B cell (primary cell): Measurements from ENCODE around the gene FXYD4. TPM values are rescaled to one million over a fixed set of nuclear protein-coding genes. Genes with fewer than 3 reads are reported as not detected.
A peak's percentile ranks its signal among the peaks of the same experiment; 100 is the strongest.

Experiments used
- ATAC-seq: fragments of 200-7000 bp; cut with Tn5 transposase; one replicate; pipeline ENCODE4 v1.10.0; 2021; ENCODE audit warnings: low read depth, mild to moderate bottlenecking, moderate number of reproducible peaks, moderate library complexity
- CTCF ChIA-PET: fragments of 350-600 bp; sonication (Branson Sonifier 250); formaldehyde crosslinking; loops from one replicate; lab custom pipeline; 2021; ENCODE audit warnings: antibody characterized with exemption, inconsistent platforms; lab: Charles Lee
- POLR2A ChIA-PET: fragments of 350-600 bp; sonication (Branson Sonifier 250); formaldehyde crosslinking; loops from one replicate; lab custom pipeline; 2021; ENCODE audit warnings: antibody characterized with exemption; lab: Charles Lee
- DNase-seq: peaks from one replicate; pipeline ENCODE4 v3.0.0; 2013
- H2AFZ ChIP-seq: 2 replicates; pipeline ENCODE4 v1.6.1; 2012; ENCODE audit warnings: mild to moderate bottlenecking, low read depth, low read length; ENCODE audit not compliant: insufficient read depth, poor library complexity, severe bottlenecking
- H3K27ac ChIP-seq, 2 donors: 1 replicate in 1 of 2; 2 replicates in 1 of 2; pipeline ENCODE4 v1.5.1; 2012 to 2013; ENCODE audit warnings: low read length in 2 of 2, mild to moderate bottlenecking in 2 of 2, moderate library complexity in 1 of 2
- H3K27me3 ChIP-seq, 4 experiments: fragments of 200-600 bp in 1 of 4; sonication (generic) in 1 of 4; replicated peaks in 1 of 4; 1 replicate in 2 of 4; 2 replicates in 2 of 4; pipeline versions ENCODE4 v1.6.1 to v1.7.0; 2013 to 2016; ENCODE audit warnings: low read length in 3 of 4, mild to moderate bottlenecking in 2 of 4, mixed read lengths in 1 of 4, moderate library complexity in 1 of 4; ENCODE audit not compliant: insufficient read depth in 4 of 4, control insufficient read depth in 3 of 4; ENCODE audit errors: control extremely low read depth in 1 of 4
- H3K36me3 ChIP-seq, 2 experiments: replicated peaks in 1 of 2; 1 replicate in 1 of 2; 2 replicates in 1 of 2; pipeline versions ENCODE4 v1.6.1 to v1.7.1; 2013; ENCODE audit warnings: low read length in 1 of 2; ENCODE audit not compliant: insufficient read depth in 2 of 2, control insufficient read depth in 1 of 2; ENCODE audit errors: control extremely low read depth in 1 of 2, extremely low read depth in 1 of 2
- H3K4me1 ChIP-seq, 2 donors: fragments of 200-600 bp in 1 of 2; sonication (generic) in 1 of 2; 1 replicate in 1 of 2; 2 replicates in 1 of 2; pipeline versions ENCODE4 v1.5.1 to v1.6.1; 2013 to 2017; ENCODE audit warnings: low read length in 2 of 2; ENCODE audit not compliant: control insufficient read depth in 2 of 2, insufficient read depth in 2 of 2
- H3K4me2 ChIP-seq: replicated peaks from 2 replicates; pipeline ENCODE3; 2012; ENCODE audit warnings: mild to moderate bottlenecking, low read depth, low read length; ENCODE audit not compliant: poor library complexity, severe bottlenecking
- H3K4me3 ChIP-seq, 5 experiments: fragments of 200-600 bp in 1 of 5; sonication (generic) in 1 of 5; 1 replicate in 3 of 5; 2 replicates in 2 of 5; pipeline versions ENCODE4 v1.5.1 to v1.7.0; 2011 to 2016; ENCODE audit warnings: low read length in 4 of 5, mild to moderate bottlenecking in 4 of 5, low read depth in 2 of 5, control low read depth in 1 of 5, moderate library complexity in 1 of 5; ENCODE audit not compliant: insufficient read depth in 1 of 5; ENCODE audit errors: control extremely low read depth in 1 of 5, extremely low read depth in 1 of 5
- H3K79me2 ChIP-seq: fragments of 200-600 bp; sonication (generic); one replicate; pipeline ENCODE4 v1.6.0; 2016; ENCODE audit warnings: low read length; ENCODE audit not compliant: control insufficient read depth, insufficient read depth
- H3K9ac ChIP-seq: fragments of 200-600 bp; sonication (generic); 2 replicates; pipeline ENCODE4 v1.6.1; 2017; ENCODE audit warnings: mild to moderate bottlenecking, low read length, moderate library complexity
- H3K9me3 ChIP-seq, 3 donors: one replicate each; pipeline versions ENCODE4 v1.6.1 to v1.7.1; 2013; ENCODE audit warnings: low read length in 2 of 3; ENCODE audit not compliant: control insufficient read depth in 2 of 3, insufficient read depth in 1 of 3; ENCODE audit errors: control extremely low read depth in 1 of 3
- H4K20me1 ChIP-seq: 2 replicates; pipeline ENCODE4 v1.6.0; 2012; ENCODE audit warnings: mild to moderate bottlenecking, low read length; ENCODE audit not compliant: insufficient read depth, control insufficient read depth, poor library complexity, severe bottlenecking
- H3K27ac Mint-ChIP-seq: one replicate; pipeline ENCODE4 v1.8.0; 2021; ENCODE audit warnings: mixed read lengths
- H3K27me3 Mint-ChIP-seq: one replicate; pipeline ENCODE4 v1.8.0; 2021; ENCODE audit warnings: mixed read lengths
- H3K4me1 Mint-ChIP-seq: one replicate; pipeline ENCODE4 v1.8.0; 2021; ENCODE audit warnings: mixed read lengths
- H3K4me3 Mint-ChIP-seq: one replicate; pipeline ENCODE4 v1.8.0; 2021; ENCODE audit warnings: mixed read lengths
- H3K9me3 Mint-ChIP-seq: one replicate; pipeline ENCODE4 v1.8.0; 2022; ENCODE audit warnings: mixed read lengths; ENCODE audit not compliant: insufficient read depth
- CTCF ChIP-seq: fragments of 200-600 bp; IDR thresholded peaks from one replicate; pipeline ENCODE4 v1.8.0; 2022; ENCODE audit warnings: antibody characterized with exemption, mild to moderate bottlenecking
- EZH2 ChIP-seq: IDR thresholded peaks from 2 replicates; pipeline ENCODE4 v1.6.1; 2012; ENCODE audit warnings: borderline replicate concordance, low read depth, mild to moderate bottlenecking, moderate library complexity, low read length; ENCODE audit not compliant: insufficient read depth, poor library complexity, severe bottlenecking
- WGBS: methylation state at CpG from one replicate; pipeline ENCODE4 v1.1.5; 2013; ENCODE audit warnings: missing lambda C conversion rate; ENCODE audit not compliant: insufficient coverage; 5-methylcytosine and 5-hydroxymethylcytosine counted together
- intact Hi-C: fragments of 100-400 bp; cut with micrococcal nuclease; formaldehyde crosslinking; loops from one replicate; pipeline ENCODE4 v1.10.0; 2022
- polyA plus RNA-seq: library from polyadenylated mRNA; depleted of rRNA; stranded (reverse); fragments of >200 nt; gene quantifications from 2 replicates; pipeline ENCODE4 v1.2.3, GENCODE V29; 2012
- total RNA-seq, 2 donors: library from RNA; stranded (reverse); fragments of 120-200 nt in 1 of 2; gene quantifications; 1 replicate in 1 of 2; 2 replicates in 1 of 2; pipeline versions ENCODE4 v1.2.3 to v1.2.4, GENCODE V29; 2013 to 2022

Gene FXYD4
- total and polyA plus RNA-seq, 2 donors (not counting 1 experiment from before 2014, with no cell fraction given): not detected

- Mint-ChIP-seq H3K4me1 (peaks cover 27% of the 10 kb centered on the region), H3K27ac (peak overlapping the region; percentile 37), H3K27me3 (no peaks in the 10 kb centered on the region), H3K9me3 (no peaks in the 10 kb centered on the region), H3K4me3 (no peak overlapping the region)
- peaks cover 12 to 35% of the 10 kb centered on the region in 2 experiments for H3K36me3 ChIP-seq
- no peak overlapping the region for H3K9ac ChIP-seq
- no peak overlapping the region for H3K4me2 ChIP-seq
- peak overlapping the region in 1 of 2 donors; percentile 11 for H3K27ac ChIP-seq
- CTCF ChIA-PET: interaction anchor here (1.2 kb wide), 1 partner anchor 35 kb away, joined by 3 read pairs; no protein-coding TSS in a partner anchor
- peaks cover 43% of the 10 kb centered on the region for H4K20me1 ChIP-seq
- TF ChIP-seq EZH2: no peak
- TF ChIP-seq CTCF: no peak
- no peak overlapping the region for H3K4me3 ChIP-seq
- POLR2A ChIA-PET: no interaction called here
- DNase-seq (no peak), ATAC-seq (no peak)
- intact Hi-C loops: no loop called here
- no peaks in the 10 kb centered on the region for H3K9me3 ChIP-seq
- WGBS: 92% methylated on average over 7 of the region's 10 CpGs
- H2AFZ ChIP-seq: no peak overlapping the region
- H3K27me3 ChIP-seq: no peaks in the 10 kb centered on the region
- H3K4me1 ChIP-seq: peaks cover 11 to 13% of the 10 kb centered on the region in 2 donors
- H3K79me2 ChIP-seq: peaks cover 12% of the 10 kb centered on the region
Measured at GRCh38 chr10:43384252-43385221, 13.1 kb downstream of the FXYD4 start.
